Anterior cingulate cortex (tissue), 58 donors: ENCODE data around the gene PDGFRA.
A peak's percentile ranks its signal among the peaks of the same experiment; 100 is the strongest.
"Not testable (repeated sequence)": the region's sequence is repeated elsewhere in the genome, so short reads cannot be mapped to it uniquely, and the experiment has no call there.

Experiments
- DNase-seq, 58 donors: peaks; one replicate each; lab custom pipeline; 2025; lab: John Stamatoyannopoulos, UW

PDGFRA gene

GRCh38 chr4:54315561-54316538 lies 86.8 kb downstream of the PDGFRA start:
- DNase-seq, result no peak

GRCh38 chr4:54317690-54318089 lies 88.6 kb downstream of the PDGFRA start:
- DNase-seq, result no peak

- DNase-seq, result no peak
These were observed 89.8 kb downstream of the PDGFRA start for GRCh38 chr4:54318904-54319303.

GRCh38 chr4:54320826-54321685 lies 92.0 kb downstream of the PDGFRA start:
- no peak for DNase-seq

- peak in 46 of 58 donors; percentile 5 to 71 (median 30) for DNase-seq
These were observed 93.8 kb downstream of the PDGFRA start for GRCh38 chr4:54322818-54323417.

GRCh38 chr4:54330896-54331295 lies 101.8 kb downstream of the PDGFRA start:
- no peak for DNase-seq

- DNase-seq, result peak in 20 of 58 donors; percentile 3 to 59 (median 14)
These were observed 103.4 kb downstream of the PDGFRA start for GRCh38 chr4:54332542-54332941.

- peak in 39 of 58 donors; percentile 3 to 81 (median 37) for DNase-seq
These were observed 104.6 kb downstream of the PDGFRA start for GRCh38 chr4:54333657-54334056.

GRCh38 chr4:54334769-54335168 lies 105.7 kb downstream of the PDGFRA start:
- not testable (repeated sequence) for DNase-seq

GRCh38 chr4:54337009-54337408 lies 107.9 kb downstream of the PDGFRA start:
- DNase-seq, result no peak

GRCh38 chr4:54342067-54342466 lies 113.0 kb downstream of the PDGFRA start:
- DNase-seq, result not testable (repeated sequence)
